PC-3 (cell line): ENCODE results near the gene SAFB. TPM values are rescaled to one million over a fixed set of nuclear protein-coding genes. Genes with fewer than 3 reads are reported as not detected.

Experiments used
- ATAC-seq: fragments of 200-7000 bp; cut with Tn5 transposase; 2 replicates; pipeline ENCODE4 v1.9.1; 2020; ENCODE audit warnings: mild to moderate bottlenecking, moderate library complexity
- BruUV-seq: library from RNA; stranded (reverse); fragments of 400-500 nt; replicated peaks from 2 replicates; lab custom pipeline; 2021; lab: Mats Ljungman, UMichigan
- CTCF ChIA-PET: fragments of 300-600 bp; sonication (Branson Sonifier 250); formaldehyde crosslinking; loops from one replicate; lab custom pipeline; 2022; ENCODE audit warnings: antibody characterized with exemption; lab: Charles Lee
- POLR2A ChIA-PET: fragments of 300-600 bp; sonication (Branson Sonifier 250); formaldehyde crosslinking; loops from one replicate; lab custom pipeline; 2022; ENCODE audit warnings: antibody characterized with exemption; ENCODE audit not compliant: unreplicated experiment; lab: Charles Lee
- DNase-seq: peaks from one replicate; pipeline ENCODE4 v3.0.0-alpha.2; 2015
- H2AFZ ChIP-seq: fragments of 300-600 bp; sonication (generic); 2 replicates; pipeline ENCODE4 v1.6.0; 2016; ENCODE audit warnings: antibody characterized with exemption, low read length
- H3F3A ChIP-seq: fragments of 300-600 bp; sonication (generic); one replicate; pipeline ENCODE4 v1.6.0; 2017; ENCODE audit warnings: antibody characterized with exemption, low read length, control low read depth, mild to moderate bottlenecking; ENCODE audit not compliant: unreplicated experiment
- H3K27ac ChIP-seq: fragments of 300-600 bp; sonication (generic); 2 replicates; pipeline ENCODE4 v1.5.1; 2016; ENCODE audit warnings: mild to moderate bottlenecking, low read length
- H3K27me3 ChIP-seq: fragments of 300-600 bp; sonication (generic); 2 replicates; pipeline ENCODE4 v1.6.1; 2016; ENCODE audit warnings: low read length, mixed read lengths
- H3K36me3 ChIP-seq: fragments of 300-600 bp; sonication (generic); 2 replicates; pipeline ENCODE4 v1.6.1; 2016; ENCODE audit warnings: low read depth, mixed run types, low read length, mixed read lengths
- H3K4me1 ChIP-seq: fragments of 300-600 bp; sonication (generic); 2 replicates; pipeline ENCODE4 v1.5.1; 2016; ENCODE audit warnings: low read length; ENCODE audit not compliant: insufficient read depth
- H3K4me2 ChIP-seq: fragments of 300-600 bp; sonication (generic); 2 replicates; pipeline ENCODE4 v1.6.0; 2016; ENCODE audit warnings: low read length
- H3K4me3 ChIP-seq: fragments of 300-600 bp; sonication (generic); 2 replicates; pipeline ENCODE4 v1.5.1; 2016; ENCODE audit warnings: mild to moderate bottlenecking, low read length, mixed read lengths
- H3K79me2 ChIP-seq: fragments of 300-600 bp; sonication (generic); 2 replicates; pipeline ENCODE4 v1.6.1; 2017; ENCODE audit warnings: low read length, mixed read lengths
- H3K9ac ChIP-seq: fragments of 300-600 bp; sonication (generic); 2 replicates; pipeline ENCODE4 v1.6.0; 2016; ENCODE audit warnings: mild to moderate bottlenecking, low read length
- H3K9me2 ChIP-seq: fragments of 300-600 bp; sonication (generic); replicated peaks from 2 replicates; pipeline ENCODE4 v1.6.1; 2016; ENCODE audit warnings: mixed run types, low read length, mixed read lengths
- H3K9me3 ChIP-seq: fragments of 300-600 bp; sonication (generic); 2 replicates; pipeline ENCODE4 v1.6.1; 2016; ENCODE audit warnings: low read length, mixed read lengths
- H4K20me1 ChIP-seq: fragments of 300-600 bp; sonication (generic); 2 replicates; pipeline ENCODE4 v1.6.1; 2016; ENCODE audit warnings: low read length, mixed read lengths
- EZH2 ChIP-seq: fragments of 300-600 bp; sonication (generic); IDR thresholded peaks from one replicate; pipeline ENCODE4 v1.6.1; 2017; ENCODE audit warnings: antibody characterized with exemption, mild to moderate bottlenecking, low read length; ENCODE audit not compliant: unreplicated experiment
- EZH2phosphoT487 ChIP-seq: fragments of 300-600 bp; sonication (generic); IDR thresholded peaks from 2 replicates; pipeline ENCODE4 v1.6.1; 2018; ENCODE audit warnings: mild to moderate bottlenecking, antibody characterized with exemption, low read length, borderline replicate concordance
- intact Hi-C: fragments of 100-400 bp; cut with micrococcal nuclease; formaldehyde crosslinking; loops from 2 replicates; pipeline ENCODE4 v1.9.0; 2023
- total RNA-seq: library from RNA; depleted of rRNA; stranded (reverse); fragments of >200 nt; gene quantifications from 2 replicates; pipeline ENCODE4 v1.2.3, GENCODE V29; 2014
- TF ChIP-seq, protein P1 (sequence below): fragments of 300-600 bp; sonication (generic); conservative IDR thresholded peaks from 2 replicates; pipeline ENCODE4 v1.5.1; 2017; ENCODE audit warnings: antibody characterized with exemption, low read depth, mild to moderate bottlenecking, low read length

SAFB gene
- total RNA-seq, 1 experiment from 2014 or later = 94.9 TPM

DNA sequence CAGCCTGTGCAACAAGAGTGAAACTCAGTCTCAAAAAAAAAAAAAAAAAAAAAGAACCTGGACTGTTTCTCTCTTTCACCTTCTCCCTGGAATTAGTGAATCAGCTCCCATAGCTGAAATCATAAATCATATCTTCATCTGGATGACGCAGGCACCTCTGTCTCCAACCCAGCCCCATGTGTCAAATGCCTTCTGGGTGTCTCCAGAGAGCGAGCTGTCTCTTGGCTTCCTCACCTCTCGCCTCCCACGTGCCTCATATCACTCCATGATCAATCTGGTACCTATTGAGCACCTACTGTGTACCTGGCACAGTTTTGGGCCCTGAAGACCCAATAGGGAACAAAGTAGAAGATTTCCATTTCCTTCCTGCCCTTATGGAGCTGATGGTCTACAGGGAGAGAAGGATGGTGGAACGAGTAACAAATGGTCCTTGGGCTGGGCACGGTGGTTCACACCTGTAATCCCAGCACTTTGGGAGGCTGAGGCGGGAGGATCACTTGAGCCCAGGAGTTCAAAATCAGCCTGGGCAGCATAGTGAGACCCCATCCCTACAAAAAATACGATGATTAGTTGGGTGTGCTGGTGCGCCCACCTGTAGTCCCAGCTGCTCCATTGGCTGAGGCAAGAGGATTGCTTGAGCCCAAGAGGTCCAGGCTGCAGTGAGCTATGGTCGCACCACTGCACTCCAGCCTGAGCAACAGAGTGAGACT is 60.4 kb downstream of the SAFB start:
- no TSS peak for BruUV-seq
- Histone ChIP-seq H3K36me3 (no peaks in the 10 kb centered on the region), H4K20me1 (no peaks in the 10 kb centered on the region), H3K9me2 (no peaks in the 10 kb centered on the region), H3K4me1 (peaks cover 8% of the 10 kb centered on the region; the same call in 1 of the 2 replicates), H3K9ac (no peak overlapping the region), H3K4me2 (no peak overlapping the region), H3K27ac (no peak overlapping the region), H3K9me3 (no peaks in the 10 kb centered on the region), H2AFZ (no peak overlapping the region), H3K4me3 (no peak overlapping the region), H3F3A (no peaks in the 10 kb centered on the region), H3K79me2 (peaks cover 13% of the 10 kb centered on the region), H3K27me3 (no peaks in the 10 kb centered on the region)
- POLR2A ChIA-PET = no interaction called here
- TF ChIP-seq, protein P1, sequence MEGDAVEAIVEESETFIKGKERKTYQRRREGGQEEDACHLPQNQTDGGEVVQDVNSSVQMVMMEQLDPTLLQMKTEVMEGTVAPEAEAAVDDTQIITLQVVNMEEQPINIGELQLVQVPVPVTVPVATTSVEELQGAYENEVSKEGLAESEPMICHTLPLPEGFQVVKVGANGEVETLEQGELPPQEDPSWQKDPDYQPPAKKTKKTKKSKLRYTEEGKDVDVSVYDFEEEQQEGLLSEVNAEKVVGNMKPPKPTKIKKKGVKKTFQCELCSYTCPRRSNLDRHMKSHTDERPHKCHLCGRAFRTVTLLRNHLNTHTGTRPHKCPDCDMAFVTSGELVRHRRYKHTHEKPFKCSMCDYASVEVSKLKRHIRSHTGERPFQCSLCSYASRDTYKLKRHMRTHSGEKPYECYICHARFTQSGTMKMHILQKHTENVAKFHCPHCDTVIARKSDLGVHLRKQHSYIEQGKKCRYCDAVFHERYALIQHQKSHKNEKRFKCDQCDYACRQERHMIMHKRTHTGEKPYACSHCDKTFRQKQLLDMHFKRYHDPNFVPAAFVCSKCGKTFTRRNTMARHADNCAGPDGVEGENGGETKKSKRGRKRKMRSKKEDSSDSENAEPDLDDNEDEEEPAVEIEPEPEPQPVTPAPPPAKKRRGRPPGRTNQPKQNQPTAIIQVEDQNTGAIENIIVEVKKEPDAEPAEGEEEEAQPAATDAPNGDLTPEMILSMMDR = no peak
- TF ChIP-seq EZH2 (no peak), EZH2phosphoT487 (no peak)
- intact Hi-C loops = loop anchor here (10.0 kb wide), 2 partner anchors 111 to 1851 kb away; partner anchors contain the start of genes DUS3L and PNPLA6
- ATAC-seq (no peak), DNase-seq (no peak)
- CTCF ChIA-PET = no interaction called here

- ChIA-PET CTCF (no interaction called here), POLR2A (no interaction called here)
- Histone ChIP-seq H3K9me2 (no peaks in the 10 kb centered on the region), H3F3A (no peaks in the 10 kb centered on the region), H4K20me1 (no peaks in the 10 kb centered on the region), H3K4me2 (no peak overlapping the region), H3K27me3 (no peaks in the 10 kb centered on the region), H2AFZ (no peak overlapping the region), H3K36me3 (no peaks in the 10 kb centered on the region), H3K9ac (no peak overlapping the region), H3K4me3 (no peak overlapping the region), H3K9me3 (no peaks in the 10 kb centered on the region), H3K4me1 (peaks cover 3% of the 10 kb centered on the region; the same call in 1 of the 2 replicates), H3K79me2 (peaks cover 2% of the 10 kb centered on the region), H3K27ac (no peak overlapping the region)
- DNase-seq = no peak
- no TSS peak for BruUV-seq
- no peak for ATAC-seq
- intact Hi-C loops = loop anchor here (10.0 kb wide), 2 partner anchors 110 to 1850 kb away; partner anchors contain the start of genes DUS3L and PNPLA6
- TF ChIP-seq, protein P1 = no peak
- TF ChIP-seq EZH2phosphoT487 (no peak), EZH2 (no peak)
Observed at GRCh38 chr19:5684694-5685430, 62.0 kb downstream of the SAFB start.
